Left lobe of liver (tissue), 2 donors: ENCODE data around the gene SRPRA. TPM values are rescaled to one million over a fixed set of nuclear protein-coding genes. Genes with fewer than 3 reads are reported as not detected.
A peak's percentile ranks its signal among the peaks of the same experiment; 100 is the strongest.

Source experiments
- ATAC-seq: fragments of 200-7000 bp; cut with Tn5 transposase; one replicate; pipeline ENCODE4 v1.9.1; 2020; ENCODE audit warnings: mild to moderate bottlenecking, moderate library complexity
- DNase-seq: peaks from one replicate; pipeline ENCODE4 v3.0.0-alpha.2; 2020; ENCODE audit warnings: low spot score
- total RNA-seq: library from RNA; stranded (reverse); gene quantifications from one replicate; pipeline ENCODE4 v1.2.1, GENCODE V29; 2021
- donor health status: DM: no; HTN: no; CAD: no; lungs with moderate emphysema.
- donor health status: DM: no; HTN: yes; CAD: no.

Gene SRPRA
- total RNA-seq, 1 donor from 2014 or later: 149 TPM

DNA sequence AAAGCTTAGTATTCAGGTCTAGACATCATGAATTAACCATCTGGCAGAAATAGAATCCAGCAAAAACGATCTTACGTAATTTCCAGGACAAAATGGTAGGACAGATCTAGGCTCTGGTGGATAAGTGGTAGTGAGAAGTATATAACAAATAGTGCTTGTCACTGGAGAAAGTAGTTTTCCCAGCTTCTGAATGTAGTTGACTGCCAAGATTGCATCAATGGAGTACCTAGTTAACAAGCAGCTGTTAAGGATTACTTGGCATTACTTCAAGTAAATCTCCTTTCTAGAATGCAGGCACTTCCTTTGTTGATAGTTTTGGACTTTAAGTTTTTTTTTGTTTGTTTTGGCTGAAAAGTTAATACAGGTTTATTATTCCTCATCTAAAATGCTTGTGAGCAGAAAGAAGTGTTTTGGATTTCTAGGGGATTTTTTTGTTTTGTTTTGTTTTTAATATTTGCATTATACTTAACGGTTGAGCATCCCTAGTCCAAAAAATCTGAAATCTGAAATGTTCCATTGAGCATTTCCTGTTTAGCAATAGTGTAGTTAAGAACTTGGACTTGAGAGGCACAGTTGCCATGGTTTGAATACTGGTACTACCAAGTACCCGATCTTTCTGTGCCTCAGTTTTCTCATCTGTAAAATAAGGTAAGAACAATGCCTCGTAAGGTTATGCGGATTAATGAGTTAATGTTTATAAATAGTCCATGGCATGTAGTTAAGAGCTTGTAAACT is 36.8 kb downstream of the SRPRA start:
- ATAC-seq: peak; percentile 44
- no peak for DNase-seq

GRCh38 chr11:126229858-126230540 is 38.7 kb downstream of the SRPRA start:
- DNase-seq (no peak), ATAC-seq (no peak)

GRCh38 chr11:126226334-126227084 is 42.2 kb downstream of the SRPRA start:
- no peak for DNase-seq
- no peak for ATAC-seq

- ATAC-seq (no peak), DNase-seq (no peak)
These were observed 43.4 kb downstream of the SRPRA start for GRCh38 chr11:126225295-126225665.

GRCh38 chr11:126224647-126225294 is 43.9 kb downstream of the SRPRA start:
- ATAC-seq: no peak
- DNase-seq: no peak

GRCh38 chr11:126219547-126219946 is 49.1 kb downstream of the SRPRA start:
- DNase-seq: no peak
- ATAC-seq: no peak

DNA sequence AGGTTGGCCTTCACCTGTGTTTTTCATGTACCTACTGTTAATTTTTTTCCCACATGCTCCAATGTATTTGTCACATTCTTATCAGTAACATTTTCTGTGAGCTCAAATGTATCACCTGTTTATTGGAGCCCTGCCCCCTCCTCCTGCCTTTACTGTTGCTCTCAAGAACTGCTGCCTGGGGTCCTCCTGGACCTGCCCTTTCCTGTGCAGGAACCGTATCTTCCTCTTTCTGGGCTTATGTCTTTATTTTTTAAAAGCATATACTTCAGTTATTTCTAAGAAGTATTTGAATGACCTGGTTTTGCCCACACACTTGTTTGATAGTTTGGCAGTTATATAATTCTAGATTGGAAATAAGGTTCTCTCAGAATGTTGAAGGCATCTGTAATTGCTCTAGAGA is 51.2 kb downstream of the SRPRA start:
- DNase-seq (no peak), ATAC-seq (no peak)

- DNase-seq: no peak
- ATAC-seq: no peak
These were observed 52.0 kb downstream of the SRPRA start for GRCh38 chr11:126216526-126217305.

GRCh38 chr11:126214841-126215240 is 53.9 kb downstream of the SRPRA start:
- no peak for ATAC-seq

GRCh38 chr11:126214441-126214840 is 54.3 kb downstream of the SRPRA start:
- no peak for ATAC-seq

More at GRCh38 chr11:126214841-126215240, 53.9 kb downstream of the SRPRA start:
- no peak for DNase-seq

More at GRCh38 chr11:126214441-126214840, 54.3 kb downstream of the SRPRA start:
- DNase-seq: no peak

Other genes starting within 250 kb of the SRPRA start
- gene CDON, start 206.0 kb downstream of the SRPRA start, total RNA-seq: 5.3 TPM
- 17.0 TPM for gene RPUSD4, start 57.2 kb downstream of the SRPRA start, total RNA-seq
- 4.8 TPM for gene FAM118B, start 57.1 kb downstream of the SRPRA start, total RNA-seq
- 46.0 TPM for gene FOXRED1, start 259 bp upstream of the SRPRA start, total RNA-seq
- gene TIRAP, start 14.2 kb upstream of the SRPRA start, total RNA-seq: 11.4 TPM
- gene DCPS, start 35.2 kb upstream of the SRPRA start, total RNA-seq: 14.5 TPM
- 7.3 TPM for gene ST3GAL4, start 86.8 kb upstream of the SRPRA start, total RNA-seq